ENCODE results near the gene ADAMTS5.

Gene ADAMTS5

GRCh38 chr21:26966649-26967061 lies 233 bp downstream of the ADAMTS5 start:
- Histone ChIP-seq H3K4me3 (ENCODE audit: low read depth, low read length) (peak overlapping the region; percentile 64), H4K8ac (ENCODE audit: low read depth, low read length) (no peak overlapping the region), H3K79me1 (ENCODE audit: low read length) (peaks cover 1% of the 10 kb centered on the region), H3K79me2 (ENCODE audit: control insufficient read depth, insufficient read depth, low read length, poor library complexity) (no peaks in the 10 kb centered on the region), H3K14ac (ENCODE audit: low read length) (no peak overlapping the region), H3K4ac (ENCODE audit: low read depth, low read length) (no peak overlapping the region), H3K4me1 (ENCODE audit: control insufficient read depth in 1 of 2, insufficient read depth in 2 of 2, low read length in 2 of 2) (peaks cover 9 to 18% of the 10 kb centered on the region in 2 experiments), H3K9me3 (ENCODE audit: insufficient read depth, low read depth, low read length) (peaks cover 9% of the 10 kb centered on the region), H4K12ac (ENCODE audit: low read depth, low read length) (no peak overlapping the region), H2AFZ (ENCODE audit: insufficient read depth, low read length, poor library complexity) (peak overlapping the region; percentile 66), H2BK12ac (ENCODE audit: low read length) (no peak overlapping the region), H4K91ac (ENCODE audit: low read depth, low read length) (no peak overlapping the region), H3K4me2 (ENCODE audit: low read length) (peak overlapping the region; percentile 99), H3K27me3 (ENCODE audit: insufficient read depth, low read length) (peaks cover 27% of the 10 kb centered on the region), H2BK5ac (ENCODE audit: low read depth, low read length, poor library complexity) (no peak overlapping the region), H3K23ac (ENCODE audit: low read length) (no peak overlapping the region), H3K36me3 (ENCODE audit: control insufficient read depth in 1 of 2, insufficient read depth in 2 of 2, low read length in 2 of 2) (no peaks in the 10 kb centered on the region), H3K18ac (ENCODE audit: low read length) (peak overlapping the region; percentile 29), H3K9ac (ENCODE audit: low read length) (no peak overlapping the region), H2AK5ac (ENCODE audit: low read length) (no peak overlapping the region), H2BK120ac (ENCODE audit: insufficient read depth, low read length, poor library complexity) (no peak overlapping the region), H3K27ac (ENCODE audit: low read depth, low read length) (no peak overlapping the region)
- no CpG with 5 or more reads among the region's 24 CpGs for WGBS (ENCODE audit: extremely low coverage, insufficient coverage, insufficient read length)
- peak in 1 of 2 donors; percentile 38 for DNase-seq

- no peak overlapping the region for H2BK5ac ChIP-seq (ENCODE audit: low read depth, low read length, poor library complexity)
- no peak overlapping the region for H3K14ac ChIP-seq (ENCODE audit: low read length)
- H3K4me3 ChIP-seq (ENCODE audit: low read depth, low read length), result peak overlapping the region; percentile 72
- peaks cover 9% of the 10 kb centered on the region for H3K9me3 ChIP-seq (ENCODE audit: insufficient read depth, low read depth, low read length)
- H4K8ac ChIP-seq (ENCODE audit: low read depth, low read length), result peak overlapping the region; percentile 26
- H3K18ac ChIP-seq (ENCODE audit: low read length), result no peak overlapping the region
- H3K79me1 ChIP-seq (ENCODE audit: low read length), result peaks cover 1% of the 10 kb centered on the region
- H2AK5ac ChIP-seq (ENCODE audit: low read length), result no peak overlapping the region
- no peaks in the 10 kb centered on the region for H3K79me2 ChIP-seq (ENCODE audit: control insufficient read depth, insufficient read depth, low read length, poor library complexity)
- no CpG with 5 or more reads among the region's 66 CpGs for WGBS (ENCODE audit: extremely low coverage, insufficient coverage, insufficient read length)
- peaks cover 27% of the 10 kb centered on the region for H3K27me3 ChIP-seq (ENCODE audit: insufficient read depth, low read length)
- H3K4ac ChIP-seq (ENCODE audit: low read depth, low read length), result no peak overlapping the region
- peak in 1 of 2 donors; percentile 19 for DNase-seq
- H3K36me3 ChIP-seq (ENCODE audit: control insufficient read depth in 1 of 2, insufficient read depth in 2 of 2, low read length in 2 of 2), result no peaks in the 10 kb centered on the region
- H2BK12ac ChIP-seq (ENCODE audit: low read length), result no peak overlapping the region
- peak overlapping the region; percentile 99 for H3K4me2 ChIP-seq (ENCODE audit: low read length)
- peak overlapping the region; percentile 46 for H2AFZ ChIP-seq (ENCODE audit: insufficient read depth, low read length, poor library complexity)
- peaks cover 9 to 18% of the 10 kb centered on the region in 2 experiments for H3K4me1 ChIP-seq (ENCODE audit: control insufficient read depth in 1 of 2, insufficient read depth in 2 of 2, low read length in 2 of 2)
- no peak overlapping the region for H3K23ac ChIP-seq (ENCODE audit: low read length)
- H4K12ac ChIP-seq (ENCODE audit: low read depth, low read length), result no peak overlapping the region
- H2BK120ac ChIP-seq (ENCODE audit: insufficient read depth, low read length, poor library complexity), result no peak overlapping the region
- no peak overlapping the region for H4K91ac ChIP-seq (ENCODE audit: low read depth, low read length)
- no peak overlapping the region for H3K27ac ChIP-seq (ENCODE audit: low read depth, low read length)
- H3K9ac ChIP-seq (ENCODE audit: low read length), result no peak overlapping the region
Observed at GRCh38 chr21:26965907-26966581, 844 bp downstream of the ADAMTS5 start.

- Histone ChIP-seq H3K4me1 (ENCODE audit: control insufficient read depth in 1 of 2, insufficient read depth in 2 of 2, low read length in 2 of 2) (peaks cover 9 to 18% of the 10 kb centered on the region in 2 experiments), H3K14ac (ENCODE audit: low read length) (no peak overlapping the region), H3K9ac (ENCODE audit: low read length) (no peak overlapping the region), H3K79me1 (ENCODE audit: low read length) (peaks cover 1% of the 10 kb centered on the region), H3K79me2 (ENCODE audit: control insufficient read depth, insufficient read depth, low read length, poor library complexity) (no peaks in the 10 kb centered on the region), H3K23ac (ENCODE audit: low read length) (no peak overlapping the region), H3K4me3 (ENCODE audit: low read depth, low read length) (peak overlapping the region; percentile 72), H4K91ac (ENCODE audit: low read depth, low read length) (no peak overlapping the region), H4K12ac (ENCODE audit: low read depth, low read length) (no peak overlapping the region), H3K4ac (ENCODE audit: low read depth, low read length) (no peak overlapping the region), H2BK12ac (ENCODE audit: low read length) (no peak overlapping the region), H2AK5ac (ENCODE audit: low read length) (no peak overlapping the region), H3K4me2 (ENCODE audit: low read length) (peak overlapping the region; percentile 99), H3K27ac (ENCODE audit: low read depth, low read length) (no peak overlapping the region), H2BK5ac (ENCODE audit: low read depth, low read length, poor library complexity) (no peak overlapping the region), H3K36me3 (ENCODE audit: control insufficient read depth in 1 of 2, insufficient read depth in 2 of 2, low read length in 2 of 2) (no peaks in the 10 kb centered on the region), H3K9me3 (ENCODE audit: insufficient read depth, low read depth, low read length) (peaks cover 9% of the 10 kb centered on the region), H4K8ac (ENCODE audit: low read depth, low read length) (no peak overlapping the region), H3K18ac (ENCODE audit: low read length) (no peak overlapping the region), H2AFZ (ENCODE audit: insufficient read depth, low read length, poor library complexity) (peak overlapping the region; percentile 46), H3K27me3 (ENCODE audit: insufficient read depth, low read length) (peaks cover 27% of the 10 kb centered on the region), H2BK120ac (ENCODE audit: insufficient read depth, low read length, poor library complexity) (no peak overlapping the region)
- DNase-seq, result peak; percentile 37 to 55
- no CpG with 5 or more reads among the region's 58 CpGs for WGBS (ENCODE audit: extremely low coverage, insufficient coverage, insufficient read length)
Observed at GRCh38 chr21:26965040-26965906, 1.6 kb downstream of the ADAMTS5 start.

- H2AFZ ChIP-seq (ENCODE audit: insufficient read depth, low read length, poor library complexity), result no peak overlapping the region
- no peak overlapping the region for H3K18ac ChIP-seq (ENCODE audit: low read length)
- no peak for DNase-seq
- H3K14ac ChIP-seq (ENCODE audit: low read length), result no peak overlapping the region
- H2BK12ac ChIP-seq (ENCODE audit: low read length), result no peak overlapping the region
- H2AK5ac ChIP-seq (ENCODE audit: low read length), result no peak overlapping the region
- H2BK120ac ChIP-seq (ENCODE audit: insufficient read depth, low read length, poor library complexity), result no peak overlapping the region
- H3K4me2 ChIP-seq (ENCODE audit: low read length), result no peak overlapping the region
- peaks cover 1% of the 10 kb centered on the region for H3K79me1 ChIP-seq (ENCODE audit: low read length)
- no peak overlapping the region for H4K8ac ChIP-seq (ENCODE audit: low read depth, low read length)
- no peak overlapping the region for H3K4me3 ChIP-seq (ENCODE audit: low read depth, low read length)
- WGBS (ENCODE audit: extremely low coverage, insufficient coverage, insufficient read length), result no CpG with 5 or more reads among the region's 14 CpGs
- H3K27me3 ChIP-seq (ENCODE audit: insufficient read depth, low read length), result peaks cover 27% of the 10 kb centered on the region
- H3K36me3 ChIP-seq (ENCODE audit: control insufficient read depth in 1 of 2, insufficient read depth in 2 of 2, low read length in 2 of 2), result no peaks in the 10 kb centered on the region
- H4K91ac ChIP-seq (ENCODE audit: low read depth, low read length), result no peak overlapping the region
- no peak overlapping the region for H3K4ac ChIP-seq (ENCODE audit: low read depth, low read length)
- H3K4me1 ChIP-seq (ENCODE audit: control insufficient read depth in 1 of 2, insufficient read depth in 2 of 2, low read length in 2 of 2), result peaks cover 9 to 18% of the 10 kb centered on the region in 2 experiments
- no peak overlapping the region for H3K9ac ChIP-seq (ENCODE audit: low read length)
- no peak overlapping the region for H4K12ac ChIP-seq (ENCODE audit: low read depth, low read length)
- no peak overlapping the region for H3K27ac ChIP-seq (ENCODE audit: low read depth, low read length)
- H3K23ac ChIP-seq (ENCODE audit: low read length), result no peak overlapping the region
- H3K9me3 ChIP-seq (ENCODE audit: insufficient read depth, low read depth, low read length), result peaks cover 9% of the 10 kb centered on the region
- H3K79me2 ChIP-seq (ENCODE audit: control insufficient read depth, insufficient read depth, low read length, poor library complexity), result no peaks in the 10 kb centered on the region
- no peak overlapping the region for H2BK5ac ChIP-seq (ENCODE audit: low read depth, low read length, poor library complexity)
Observed at GRCh38 chr21:26964170-26964778, 2.6 kb downstream of the ADAMTS5 start.

Data from trophoblast cell (in vitro differentiated cells and primary cell).